ENCODE data around the gene TPPP3.

GRCh38 chr16:67384778-67385510, 8.4 kb downstream of the TPPP3 start:
- TF ChIP-seq CTCF (IDR thresholded peaks at IDR 0.05) (no peak), REST (IDR thresholded peaks at IDR 0.05; ENCODE audit: insufficient read depth in 1 of 2, low read depth in 2 of 2, low read length in 1 of 2) (no peak), POLR2AphosphoS5 (IDR thresholded peaks at IDR 0.05; ENCODE audit: low read depth, low read length) (no peak), TCF7L2 (IDR thresholded peaks at IDR 0.05; ENCODE audit: low read depth, low read length) (no peak), SIN3A (IDR thresholded peaks at IDR 0.05; ENCODE audit: borderline replicate concordance, insufficient read depth, low read depth, low read length) (no peak)
